ENCODE results near the gene TAS2R10. TPM values are rescaled to one million over a fixed set of nuclear protein-coding genes. Genes with fewer than 3 reads are reported as not detected.
"Not testable (repeated sequence)": the region's sequence is repeated elsewhere in the genome, so short reads cannot be mapped to it uniquely, and the experiment has no call there.

The TAS2R10 gene
- total RNA-seq, 1 donor from 2014 or later = not detected

GRCh38 chr12:10802587-10802986 lies 23.6 kb downstream of the TAS2R10 start, which contains the start of gene TAS2R7:
TSS of gene TAS2R7 (minus strand) at chr12:10802627. CDS start at chr12:10802570, 57 bp downstream.
- ATAC-seq (no peak), DNase-seq (no peak)
- H3K27me3 ChIP-seq = no peaks in the 10 kb centered on the region
- no peaks in the 10 kb centered on the region for H3K4me1 ChIP-seq
- intact Hi-C loops (cut with DNase I) = no loop called here
- no peaks in the 10 kb centered on the region for H3K36me3 ChIP-seq
- H3K4me3 ChIP-seq = no peak within 1 kb of the TSS
- no peak within 1 kb of the TSS for H3K27ac ChIP-seq
- H3K9me3 ChIP-seq = no peaks in the 10 kb centered on the region
- TF ChIP-seq CTCF (IDR thresholded peaks at IDR 0.05) = no peak

GRCh38 chr12:10801741-10802140 lies 24.4 kb downstream of the TAS2R10 start:
- DNase-seq (no peak), ATAC-seq (no peak)
- no peaks in the 10 kb centered on the region for H3K9me3 ChIP-seq
- H3K4me3 ChIP-seq = no peak overlapping the region
- no peak overlapping the region for H3K27ac ChIP-seq
- H3K4me1 ChIP-seq = no peaks in the 10 kb centered on the region
- no peak for TF ChIP-seq CTCF (IDR thresholded peaks at IDR 0.05)
- no peaks in the 10 kb centered on the region for H3K27me3 ChIP-seq
- intact Hi-C loops (cut with DNase I) = no loop called here
- no peaks in the 10 kb centered on the region for H3K36me3 ChIP-seq

- Histone ChIP-seq H3K4me3 (no peak overlapping the region), H3K36me3 (no peaks in the 10 kb centered on the region), H3K27ac (no peak overlapping the region), H3K27me3 (no peaks in the 10 kb centered on the region), H3K4me1 (no peaks in the 10 kb centered on the region), H3K9me3 (no peaks in the 10 kb centered on the region)
- no peak for ATAC-seq
- intact Hi-C loops (cut with DNase I) = no loop called here
- no peak for TF ChIP-seq CTCF (IDR thresholded peaks at IDR 0.05)
- DNase-seq = no peak
Measured at GRCh38 chr12:10794222-10794621, 31.9 kb downstream of the TAS2R10 start.

GRCh38 chr12:10791769-10792168 lies 34.4 kb downstream of the TAS2R10 start:
- H3K27ac ChIP-seq; DNase-seq; H3K9me3 ChIP-seq; H3K27me3 ChIP-seq; H3K4me3 ChIP-seq; H3K36me3 ChIP-seq; H3K4me1 ChIP-seq; ATAC-seq; intact Hi-C loops (cut with DNase I): not testable (repeated sequence)

GRCh38 chr12:10783252-10783651 lies 42.9 kb downstream of the TAS2R10 start:
- Histone ChIP-seq H3K9me3 (no peaks in the 10 kb centered on the region), H3K27ac (no peak overlapping the region), H3K36me3 (no peaks in the 10 kb centered on the region), H3K4me3 (no peak overlapping the region), H3K4me1 (no peaks in the 10 kb centered on the region), H3K27me3 (no peaks in the 10 kb centered on the region)
- TF ChIP-seq CTCF (IDR thresholded peaks at IDR 0.05) = no peak
- intact Hi-C loops (cut with DNase I) = no loop called here
- ATAC-seq = no peak
- DNase-seq = no peak

GRCh38 chr12:10779103-10779502 lies 47.1 kb downstream of the TAS2R10 start:
- DNase-seq (no peak), ATAC-seq (no peak)
- no peak for TF ChIP-seq CTCF (IDR thresholded peaks at IDR 0.05)
- Histone ChIP-seq H3K27ac (no peak overlapping the region), H3K4me3 (no peak overlapping the region), H3K4me1 (no peaks in the 10 kb centered on the region), H3K36me3 (no peaks in the 10 kb centered on the region), H3K9me3 (no peaks in the 10 kb centered on the region), H3K27me3 (no peaks in the 10 kb centered on the region)
- intact Hi-C loops (cut with DNase I) = no loop called here

Other genes with a start within 250 kb of the TAS2R10 start
- gene MAGOHB, start 212.7 kb downstream of the TAS2R10 start, total RNA-seq = 21.3 TPM
- gene STYK1, start 152.3 kb downstream of the TAS2R10 start, total RNA-seq = 0.93 TPM
- gene YBX3, start 103.0 kb downstream of the TAS2R10 start, total RNA-seq = 292 TPM
- not detected for gene TAS2R7, start 23.7 kb downstream of the TAS2R10 start, total RNA-seq
- gene TAS2R8, start 19.1 kb downstream of the TAS2R10 start, total RNA-seq = not detected
- not detected for gene TAS2R9, start 16.2 kb downstream of the TAS2R10 start, total RNA-seq
- gene PRR4, start 23.1 kb upstream of the TAS2R10 start, total RNA-seq = 1.7 TPM
- 7.8 TPM for gene PRH1, start 57.9 kb upstream of the TAS2R10 start, total RNA-seq
- gene TAS2R13, start 83.2 kb upstream of the TAS2R10 start, total RNA-seq = 1.3 TPM
- gene PRH2, start 102.9 kb upstream of the TAS2R10 start, total RNA-seq = not detected
- gene TAS2R14, start 112.9 kb upstream of the TAS2R10 start, total RNA-seq = 2.5 TPM
- 0.55 TPM for gene TAS2R50, start 160.6 kb upstream of the TAS2R10 start, total RNA-seq
- 1.2 TPM for gene TAS2R20, start 171.9 kb upstream of the TAS2R10 start, total RNA-seq
- gene TAS2R19, start 196.3 kb upstream of the TAS2R10 start, total RNA-seq = 3.2 TPM
- gene TAS2R31, start 205.0 kb upstream of the TAS2R10 start, total RNA-seq = 3.0 TPM
- gene TAS2R46, start 235.9 kb upstream of the TAS2R10 start, total RNA-seq = 1.3 TPM